DOHH2 (cell line): Measurements from ENCODE around the gene CD300H.

Experiments
- CTCF ChIP-seq: fragments of 200-600 bp; sonication (generic); IDR thresholded peaks from one replicate; pipeline ENCODE4 v1.5.1; 2014; ENCODE audit warnings: antibody characterized with exemption, mild to moderate bottlenecking, low read depth, low read length; ENCODE audit not compliant: poor library complexity, severe bottlenecking
- EZH2phosphoT487 ChIP-seq: fragments of 200-600 bp; sonication (generic); IDR thresholded peaks from 2 replicates; pipeline ENCODE4 v1.6.1; 2017; ENCODE audit warnings: borderline replicate concordance, mild to moderate bottlenecking, antibody characterized with exemption, low read length, moderate library complexity, mixed read lengths

GRCh38 chr17:74599448-74599939 lies 32.2 kb upstream of the CD300H start:
- TF ChIP-seq CTCF: no peak
- TF ChIP-seq EZH2phosphoT487: no peak
